Suppressor macrophage treated with lipopolysaccharide for 4 hours (primary cell): ENCODE data around the gene RPL14.
A peak's percentile ranks its signal among the peaks of the same experiment; 100 is the strongest.

Experiments used
- DNase-seq: peaks from one replicate; pipeline ENCODE4 v3.0.0-alpha.2; 2020

Gene RPL14

GRCh38 chr3:40464339-40465110 lies 7.4 kb downstream of the RPL14 start:
- no peak for DNase-seq

GRCh38 chr3:40465111-40465407 lies 7.9 kb downstream of the RPL14 start:
- no peak for DNase-seq

- DNase-seq = no peak
Measured at GRCh38 chr3:40465456-40465855, 8.3 kb downstream of the RPL14 start.

- no peak for DNase-seq
Measured at GRCh38 chr3:40468018-40468417, 10.9 kb downstream of the RPL14 start.

GRCh38 chr3:40470701-40471100 lies 13.6 kb downstream of the RPL14 start:
- DNase-seq = no peak

- DNase-seq = peak; percentile 85
Measured at GRCh38 chr3:40476478-40477470, 19.6 kb downstream of the RPL14 start, which contains the start of gene ZNF619. Gene ZNF619 (plus strand): TSS chr3:40477122. CDS start chr3:40477980, 858 bp downstream.

GRCh38 chr3:40477666-40478065 lies 20.5 kb downstream of the RPL14 start:
- peak; percentile 44 for DNase-seq

- no peak for DNase-seq
Measured at GRCh38 chr3:40487172-40487571, 30.0 kb downstream of the RPL14 start.

GRCh38 chr3:40490916-40491315 lies 33.8 kb downstream of the RPL14 start:
- DNase-seq = no peak

- no peak for DNase-seq
Measured at GRCh38 chr3:40494698-40495097, 37.6 kb downstream of the RPL14 start.

- no peak for DNase-seq
Measured at GRCh38 chr3:40497288-40497687, 40.1 kb downstream of the RPL14 start.

GRCh38 chr3:40499952-40500351 lies 42.8 kb downstream of the RPL14 start:
- DNase-seq = no peak

- DNase-seq = no peak
Measured at GRCh38 chr3:40502034-40502433, 44.9 kb downstream of the RPL14 start.

GRCh38 chr3:40504636-40505430 lies 47.7 kb downstream of the RPL14 start:
- peak; percentile 79 for DNase-seq

GRCh38 chr3:40505599-40506462 lies 48.7 kb downstream of the RPL14 start, which contains the start of gene ZNF620:
Gene ZNF620 (plus strand): TSS chr3:40506039. CDS start chr3:40506353, 314 bp downstream.
- peak; percentile 35 for DNase-seq

- peak; percentile 33 for DNase-seq
Measured at GRCh38 chr3:40511031-40511718, 54.0 kb downstream of the RPL14 start.

GRCh38 chr3:40516201-40516600 lies 59.1 kb downstream of the RPL14 start:
- no peak for DNase-seq

GRCh38 chr3:40518067-40518466 lies 60.9 kb downstream of the RPL14 start:
- DNase-seq = no peak
